HG03571 (cell line): ENCODE measurements around the gene AKTIP.

Experiments used
- ATAC-seq: cut with Tn5 transposase; IDR thresholded peaks from one replicate; pipeline ENCODE4 v1.9.1; 2021; ENCODE audit not compliant: unreplicated experiment

Gene AKTIP

GRCh38 chr16:53482123-53482522, 20.9 kb downstream of the AKTIP start:
- ATAC-seq: no peak

- ATAC-seq: no peak
Measured at GRCh38 chr16:53480394-53480793, 22.6 kb downstream of the AKTIP start.

GRCh38 chr16:53478965-53479364, 24.0 kb downstream of the AKTIP start:
- ATAC-seq: no peak

GRCh38 chr16:53476867-53477266, 26.1 kb downstream of the AKTIP start:
- ATAC-seq: no peak

- no peak for ATAC-seq
Measured at GRCh38 chr16:53465606-53466280, 37.3 kb downstream of the AKTIP start.

- ATAC-seq: no peak
Measured at GRCh38 chr16:53458635-53459034, 44.4 kb downstream of the AKTIP start.

GRCh38 chr16:53457670-53458069, 45.3 kb downstream of the AKTIP start:
- ATAC-seq: peak; percentile 100

- ATAC-seq: no peak
Measured at GRCh38 chr16:53456625-53457024, 46.4 kb downstream of the AKTIP start.

- ATAC-seq: no peak
Measured at GRCh38 chr16:53453928-53454327, 49.1 kb downstream of the AKTIP start.

GRCh38 chr16:53449816-53450517, 53.0 kb downstream of the AKTIP start:
- no peak for ATAC-seq

GRCh38 chr16:53446090-53446489, 56.9 kb downstream of the AKTIP start:
- no peak for ATAC-seq

- ATAC-seq: no peak
Measured at GRCh38 chr16:53445534-53445933, 57.5 kb downstream of the AKTIP start.
